Loucy (cell line): ENCODE results near the gene TRIM63.
"Not testable (repeated sequence)": the region's sequence is repeated elsewhere in the genome, so short reads cannot be mapped to it uniquely, and the experiment has no call there.

Source experiments
- CTCF ChIP-seq: fragments of 200-600 bp; sonication (generic); conservative IDR thresholded peaks from 2 replicates; pipeline ENCODE4 v1.5.1; 2014; ENCODE audit warnings: mild to moderate bottlenecking, antibody characterized with exemption, low read length
- EZH2phosphoT487 ChIP-seq: fragments of 200-600 bp; IDR thresholded peaks from 2 replicates; pipeline ENCODE4 v1.6.1; 2018; ENCODE audit warnings: antibody characterized with exemption, mild to moderate bottlenecking, moderate library complexity, borderline replicate concordance

DNA sequence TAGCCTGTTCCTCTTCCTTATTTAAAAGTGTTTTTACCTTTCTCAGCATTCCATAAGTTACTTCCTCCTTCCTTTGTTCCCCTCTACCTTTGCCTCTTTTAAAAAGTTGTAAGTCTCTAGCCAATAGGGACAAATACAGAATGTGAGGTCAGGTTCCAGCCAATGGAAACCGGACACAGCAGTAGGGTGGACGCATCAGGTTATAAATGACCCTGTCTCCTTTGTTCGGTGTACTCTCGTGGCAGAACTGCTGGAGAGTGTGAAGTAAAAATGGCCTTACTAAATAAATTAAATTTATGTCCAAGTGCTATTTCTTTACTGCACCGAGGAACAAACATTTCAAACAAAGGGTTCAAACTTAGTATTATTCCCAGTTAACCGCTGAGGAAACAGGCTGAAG is 26.1 kb upstream of the TRIM63 start:
- TF ChIP-seq CTCF, EZH2phosphoT487: not testable (repeated sequence)
